SIG-M5 treated with dmso at 0.1 percent for 504 hours (cell line): ENCODE measurements around the gene TSPAN16.
"Not testable (repeated sequence)": the region's sequence is repeated elsewhere in the genome, so short reads cannot be mapped to it uniquely, and the experiment has no call there.

Source experiments
- DNase-seq: peaks from one replicate; lab custom pipeline; 2025; ENCODE audit not compliant: unreplicated experiment; lab: John Stamatoyannopoulos, UW

Gene TSPAN16

DNA sequence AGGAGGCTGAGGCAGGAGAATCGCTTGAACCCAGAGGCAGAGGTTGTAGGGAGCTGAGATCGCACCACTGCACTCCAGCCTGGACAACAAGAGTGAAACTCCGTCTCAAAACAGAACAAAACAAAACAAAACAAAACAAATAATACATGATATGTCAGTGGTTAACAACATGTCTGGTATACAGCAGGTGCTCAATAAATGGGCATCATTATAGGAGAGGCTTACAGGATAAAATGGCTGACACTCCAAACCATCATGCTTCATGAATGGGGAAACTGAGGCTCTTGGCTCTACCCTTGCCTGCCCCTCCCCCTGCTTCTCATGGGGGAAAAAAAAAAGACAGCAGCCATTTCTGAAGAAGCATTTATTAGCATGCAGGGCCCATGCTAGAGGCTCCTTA lies 46.5 kb downstream of the TSPAN16 start:
- DNase-seq, result no peak

GRCh38 chr19:11345122-11345803 lies 49.3 kb downstream of the TSPAN16 start:
- DNase-seq, result no peak

DNA sequence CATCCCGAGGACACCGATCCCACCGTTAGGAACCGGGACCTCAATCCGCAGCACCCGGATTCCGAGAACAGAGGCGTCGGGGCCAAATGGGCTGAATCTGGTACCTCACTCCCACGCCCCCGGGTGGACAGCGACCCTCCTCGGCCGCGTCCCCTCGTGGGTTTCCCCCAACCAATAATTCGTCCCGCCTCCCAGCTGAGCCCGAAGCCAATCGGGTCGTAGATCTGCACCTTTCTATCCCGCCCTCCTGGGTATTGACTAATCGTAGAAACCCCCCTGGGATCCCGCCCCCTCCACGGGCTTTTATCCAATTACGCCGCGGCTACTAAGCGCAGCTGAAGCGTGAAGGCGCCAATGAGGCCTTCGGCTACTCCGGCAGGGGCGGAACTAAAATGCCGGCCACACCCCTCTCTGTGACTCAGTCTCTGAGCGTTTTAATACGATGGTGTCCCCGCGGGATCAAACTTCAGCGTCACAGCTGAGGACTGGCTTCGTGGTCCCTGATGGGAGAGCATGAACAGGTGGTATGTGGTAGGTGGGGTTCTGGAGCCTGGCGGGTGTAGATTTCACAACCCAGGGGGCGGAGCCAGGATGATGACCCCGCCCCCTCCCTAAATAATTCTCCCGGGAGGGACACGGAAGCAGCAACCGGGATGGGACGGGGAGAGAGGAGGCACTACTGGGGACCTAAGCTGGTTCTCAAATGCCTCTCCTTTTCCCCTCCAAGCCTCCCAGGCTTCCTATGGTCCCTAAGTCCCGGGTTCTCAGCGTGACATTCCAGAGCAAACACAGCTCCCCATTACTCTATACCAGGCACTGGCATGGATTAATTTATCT lies 50.4 kb downstream of the TSPAN16 start, which contains the start of the genes CCDC159 and TMEM205:
TSS of gene CCDC159 (plus strand) at position 416 of the 837 bp plus-strand sequence. CDS start at position 504, 88 bp downstream.
TSS of gene TMEM205 (minus strand) at position 165 of the 837 bp plus-strand sequence. CDS start 649 bp downstream, outside the sequence.
- peak; percentile 99 for DNase-seq

DNA sequence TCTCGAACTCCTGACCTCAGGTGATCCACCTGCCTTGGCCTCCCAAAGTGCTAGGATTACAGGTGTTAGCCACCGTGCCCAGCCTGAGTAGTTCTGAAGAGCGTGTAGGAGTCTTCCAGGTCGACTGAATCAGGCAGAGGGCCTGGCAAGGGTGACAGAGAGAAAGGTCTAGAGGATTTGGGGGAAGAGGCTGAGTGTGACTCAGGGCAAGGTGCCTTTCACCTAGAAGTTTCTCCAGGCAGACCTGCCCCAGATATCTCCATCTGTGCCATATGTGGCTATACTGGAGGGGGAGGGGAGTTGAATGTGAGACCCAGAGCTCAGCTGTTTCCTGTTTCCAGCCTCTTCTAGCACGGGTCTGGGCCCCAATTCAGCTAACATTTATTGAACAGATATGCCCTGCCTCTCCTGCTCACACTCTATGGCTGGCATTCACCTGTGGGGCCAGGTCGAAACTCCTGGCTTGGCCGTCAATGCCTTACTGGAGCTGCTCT lies 51.6 kb downstream of the TSPAN16 start:
- DNase-seq, result no peak

DNA sequence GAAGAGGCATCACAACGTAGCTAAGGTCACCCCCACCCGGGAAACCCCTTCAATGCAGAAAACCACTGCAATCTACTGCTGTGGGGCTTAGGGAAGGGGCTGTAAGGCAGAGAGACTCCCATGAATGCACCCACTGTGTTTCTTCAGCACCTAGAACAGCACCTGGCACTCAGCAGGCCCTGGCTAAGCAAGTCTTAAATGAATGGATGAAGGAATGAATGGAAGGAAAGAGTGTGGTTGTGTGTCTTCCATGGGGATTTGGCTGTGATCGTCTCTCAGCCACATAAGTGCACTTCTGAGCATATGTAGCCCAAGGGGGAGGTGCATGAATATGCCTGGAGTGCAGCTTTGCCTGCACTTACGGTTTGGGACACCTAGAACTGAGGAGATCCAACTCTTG lies 53.2 kb downstream of the TSPAN16 start:
- no peak for DNase-seq

GRCh38 chr19:11354102-11354501 lies 58.1 kb downstream of the TSPAN16 start:
- DNase-seq, result not testable (repeated sequence)

DNA sequence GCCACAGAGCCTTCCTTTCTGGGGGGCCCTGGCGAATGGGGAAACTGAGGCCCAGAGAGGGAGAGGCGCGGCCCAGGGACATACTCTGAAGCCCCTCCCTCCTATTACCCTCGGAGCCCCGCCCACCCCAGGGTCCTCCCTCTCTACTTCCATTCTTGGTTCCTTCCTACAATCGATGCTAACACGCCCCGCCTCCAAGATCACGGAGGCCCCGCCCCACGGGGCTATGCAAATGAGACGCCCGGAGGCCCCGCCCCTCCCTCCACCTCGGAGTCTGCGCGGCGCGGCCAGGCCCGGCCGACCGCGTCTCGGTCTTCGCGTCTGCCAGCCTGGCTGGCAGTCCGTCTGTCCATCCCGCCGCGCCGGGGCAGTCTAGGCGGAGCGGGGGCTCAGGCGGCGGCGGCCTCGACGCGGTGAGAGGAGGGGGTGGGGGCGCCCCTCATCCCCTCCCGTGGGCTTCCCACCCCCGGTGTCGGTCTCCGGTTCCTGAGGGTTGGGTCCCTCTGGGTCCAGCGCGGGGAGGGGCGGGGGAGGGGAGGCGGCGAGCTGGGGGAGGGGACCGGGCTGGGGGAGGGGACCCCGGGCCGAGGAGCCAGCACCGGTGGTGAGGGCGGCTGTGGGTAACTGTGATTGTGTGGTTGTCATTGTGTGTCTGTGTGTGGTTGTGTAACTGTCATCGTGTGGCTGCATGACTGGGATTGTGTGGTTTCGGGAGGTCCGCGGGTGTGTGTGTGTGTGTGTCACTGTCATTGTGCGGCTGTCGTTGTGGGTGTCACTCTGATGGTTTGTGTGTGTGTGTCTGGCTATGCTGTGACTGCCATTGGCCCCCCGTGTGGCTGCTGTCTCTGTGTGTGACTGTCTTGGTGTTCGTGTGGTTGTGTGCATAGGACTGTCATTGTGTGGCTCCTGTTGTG lies 59.5 kb downstream of the TSPAN16 start, which contains the start of gene PLPPR2:
TSS of gene PLPPR2 (plus strand) at position 273 of the 914 bp plus-strand sequence. CDS start 2,242 bp downstream, outside the sequence.
- DNase-seq, result peak; percentile 85

GRCh38 chr19:11356074-11356397 lies 60.1 kb downstream of the TSPAN16 start:
- no peak for DNase-seq

DNA sequence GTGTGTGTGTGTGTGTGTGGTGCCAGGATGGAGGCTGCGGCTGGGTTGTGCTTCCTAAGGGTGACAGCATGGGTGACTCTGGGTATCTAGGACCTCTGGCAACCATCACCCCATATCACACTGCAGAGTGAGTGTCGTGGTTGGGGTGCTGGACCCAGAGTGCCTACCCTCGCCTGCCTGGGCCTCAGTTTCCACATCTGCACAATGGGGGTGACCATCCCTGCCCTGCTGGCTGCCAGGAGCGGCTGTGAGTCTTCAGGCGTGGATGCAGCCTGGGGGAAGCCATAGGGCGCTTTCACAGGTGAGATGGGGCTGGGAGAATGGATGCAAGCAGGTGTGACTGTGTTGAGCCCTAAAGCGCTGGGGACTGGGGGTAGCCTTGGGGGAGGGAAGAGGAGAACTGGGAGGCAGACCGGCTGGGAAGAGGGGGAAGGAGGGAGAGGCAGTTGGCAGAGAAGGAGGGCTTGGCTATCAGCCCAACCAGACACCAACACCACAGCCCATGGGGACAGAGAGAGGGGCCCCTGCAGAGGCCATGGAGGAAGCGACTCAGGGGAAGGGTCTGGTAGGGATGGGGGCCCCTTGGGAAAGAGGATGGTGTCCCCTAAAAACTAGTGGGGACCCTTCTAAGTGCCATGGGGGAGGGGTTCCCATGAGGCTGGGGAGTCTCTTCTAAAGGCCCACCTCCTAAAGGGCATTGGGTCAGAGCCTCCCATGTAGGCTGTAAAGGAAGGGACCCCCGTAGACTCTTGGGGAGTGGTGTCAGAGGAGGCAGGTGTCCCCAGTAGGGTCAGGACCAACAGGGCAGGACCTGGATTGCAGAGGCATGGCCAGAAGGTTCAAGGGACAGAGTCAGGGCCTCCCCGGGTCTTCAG lies 61.0 kb downstream of the TSPAN16 start:
- no peak for DNase-seq

DNA sequence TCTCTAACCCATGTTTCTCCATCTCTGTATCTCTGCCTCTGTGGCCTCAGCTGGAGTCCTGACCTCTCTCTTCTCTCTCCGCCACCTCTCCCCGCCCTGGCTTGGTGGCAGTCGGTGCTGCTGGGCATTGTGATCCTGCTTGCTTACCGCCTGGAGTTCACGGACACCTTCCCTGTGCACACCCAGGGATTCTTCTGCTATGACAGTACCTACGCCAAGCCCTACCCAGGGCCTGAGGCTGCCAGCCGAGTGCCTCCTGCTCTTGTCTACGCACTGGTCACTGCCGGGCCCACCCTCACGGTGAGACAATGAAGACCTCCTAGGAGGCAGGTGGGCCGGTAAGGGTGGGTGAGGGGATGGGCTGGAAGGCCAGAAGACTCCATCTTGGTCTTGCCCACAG lies 63.5 kb downstream of the TSPAN16 start:
- no peak for DNase-seq

DNA sequence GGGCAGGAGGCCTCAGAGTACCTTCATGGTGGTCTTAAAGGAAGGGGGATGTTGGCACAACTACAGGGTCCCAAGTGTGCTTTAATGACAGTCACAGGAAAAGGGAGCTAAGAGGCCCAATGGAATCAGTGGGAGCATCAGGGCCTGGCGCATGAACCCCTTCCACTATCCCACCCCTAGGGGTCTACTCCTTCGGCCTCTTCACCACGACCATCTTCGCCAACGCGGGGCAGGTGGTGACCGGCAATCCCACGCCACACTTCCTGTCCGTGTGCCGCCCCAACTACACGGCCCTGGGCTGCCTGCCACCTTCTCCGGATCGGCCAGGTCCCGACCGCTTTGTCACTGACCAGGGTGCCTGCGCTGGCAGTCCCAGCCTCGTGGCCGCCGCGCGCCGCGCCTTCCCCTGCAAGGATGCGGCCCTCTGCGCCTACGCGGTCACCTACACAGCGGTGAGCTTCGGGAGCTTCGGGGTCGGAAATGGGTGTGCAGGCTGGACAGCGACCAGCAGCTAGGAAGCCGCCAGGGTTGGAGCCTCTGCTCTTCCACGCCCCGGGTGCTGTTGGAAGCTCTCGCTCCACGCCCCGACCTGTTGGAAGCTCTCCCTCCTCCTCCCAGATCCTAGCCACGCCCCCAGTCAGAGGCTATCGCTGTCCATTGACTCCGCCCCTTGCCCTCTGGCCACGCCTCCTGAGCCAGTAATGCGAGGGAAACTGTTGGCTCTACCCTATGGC lies 65.2 kb downstream of the TSPAN16 start:
- DNase-seq, result no peak

GRCh38 chr19:11361771-11362731 lies 66.1 kb downstream of the TSPAN16 start:
- no peak for DNase-seq

- no peak for DNase-seq
These were observed 67.9 kb downstream of the TSPAN16 start for GRCh38 chr19:11363881-11364280.

DNA sequence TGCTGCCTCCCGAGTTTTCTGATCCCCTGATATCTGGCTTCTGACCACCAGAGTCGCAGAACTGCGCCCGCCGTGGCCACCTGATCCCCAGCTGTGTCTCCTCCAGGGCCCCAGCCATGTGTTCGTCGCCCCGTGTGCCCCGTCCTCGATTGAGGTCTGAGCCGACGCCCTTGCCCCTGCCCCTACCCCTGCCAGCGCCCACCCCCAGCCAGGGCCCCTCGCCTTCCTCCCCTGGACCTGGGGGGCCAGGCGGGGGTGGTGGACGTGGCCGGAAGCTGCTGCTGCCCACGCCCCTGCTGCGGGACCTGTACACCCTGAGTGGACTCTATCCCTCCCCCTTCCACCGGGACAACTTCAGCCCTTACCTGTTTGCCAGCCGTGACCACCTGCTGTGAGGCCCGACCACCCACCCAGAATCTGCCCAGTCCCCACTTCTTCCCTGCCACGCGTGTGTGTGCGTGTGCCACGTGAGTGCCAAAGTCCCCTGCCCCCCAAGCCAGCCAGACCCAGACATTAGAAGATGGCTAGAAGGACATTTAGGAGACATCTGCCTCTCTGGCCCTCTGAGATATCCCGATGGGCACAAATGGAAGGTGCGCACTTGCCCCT lies 68.4 kb downstream of the TSPAN16 start:
- DNase-seq, result no peak

- no peak for DNase-seq
These were observed 69.0 kb downstream of the TSPAN16 start for GRCh38 chr19:11364935-11365334.
